ENCODE data around the gene INPP5E.

DNA sequence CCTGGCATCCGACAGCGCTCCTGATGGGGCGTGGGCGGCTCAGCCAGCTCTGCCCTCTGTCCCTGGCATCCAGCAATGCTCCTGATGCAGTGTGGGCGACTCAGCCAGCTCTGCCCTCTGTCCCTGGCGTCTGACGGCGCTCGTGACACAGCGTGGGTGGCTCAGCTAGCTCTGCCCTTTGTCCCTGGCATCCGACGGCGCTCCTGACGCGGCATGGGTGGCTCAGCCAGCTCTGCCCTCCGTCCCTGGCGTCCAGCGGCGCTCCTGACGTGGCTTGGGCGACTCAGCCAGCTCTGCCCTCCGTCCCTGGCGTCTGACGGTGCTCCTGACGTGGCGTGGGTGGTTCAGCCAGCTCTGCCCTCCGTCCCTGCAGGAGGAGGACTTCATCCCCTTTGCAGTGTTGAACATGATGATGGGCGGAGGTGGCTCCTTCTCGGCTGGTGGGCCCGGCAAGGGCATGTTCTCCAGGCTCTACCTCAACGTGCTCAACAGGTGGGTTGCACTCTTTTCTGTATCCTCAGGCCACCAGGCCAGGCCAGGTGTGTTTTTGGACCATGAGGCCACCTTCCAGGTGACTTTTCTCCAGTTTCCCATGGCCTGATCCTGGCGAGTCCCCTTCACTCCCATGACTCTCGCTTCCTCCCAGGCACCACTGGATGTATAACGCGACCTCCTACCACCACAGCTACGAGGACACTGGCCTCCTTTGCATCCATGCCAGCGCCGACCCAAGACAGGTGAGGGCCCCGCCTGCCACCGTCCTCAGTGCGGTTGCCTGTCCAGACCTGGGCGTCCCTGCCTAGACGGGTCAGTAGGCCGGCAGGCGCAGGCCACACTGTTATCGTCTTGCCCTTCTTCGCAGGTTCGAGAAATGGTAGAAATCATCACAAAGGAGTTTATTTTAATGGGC is 21.2 kb downstream of the INPP5E start:
- TF ChIP-seq, protein P1, sequence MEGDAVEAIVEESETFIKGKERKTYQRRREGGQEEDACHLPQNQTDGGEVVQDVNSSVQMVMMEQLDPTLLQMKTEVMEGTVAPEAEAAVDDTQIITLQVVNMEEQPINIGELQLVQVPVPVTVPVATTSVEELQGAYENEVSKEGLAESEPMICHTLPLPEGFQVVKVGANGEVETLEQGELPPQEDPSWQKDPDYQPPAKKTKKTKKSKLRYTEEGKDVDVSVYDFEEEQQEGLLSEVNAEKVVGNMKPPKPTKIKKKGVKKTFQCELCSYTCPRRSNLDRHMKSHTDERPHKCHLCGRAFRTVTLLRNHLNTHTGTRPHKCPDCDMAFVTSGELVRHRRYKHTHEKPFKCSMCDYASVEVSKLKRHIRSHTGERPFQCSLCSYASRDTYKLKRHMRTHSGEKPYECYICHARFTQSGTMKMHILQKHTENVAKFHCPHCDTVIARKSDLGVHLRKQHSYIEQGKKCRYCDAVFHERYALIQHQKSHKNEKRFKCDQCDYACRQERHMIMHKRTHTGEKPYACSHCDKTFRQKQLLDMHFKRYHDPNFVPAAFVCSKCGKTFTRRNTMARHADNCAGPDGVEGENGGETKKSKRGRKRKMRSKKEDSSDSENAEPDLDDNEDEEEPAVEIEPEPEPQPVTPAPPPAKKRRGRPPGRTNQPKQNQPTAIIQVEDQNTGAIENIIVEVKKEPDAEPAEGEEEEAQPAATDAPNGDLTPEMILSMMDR (IDR thresholded peaks at IDR 0.05): no peak
- no peak for TF ChIP-seq POLR2A (IDR thresholded peaks at IDR 0.05)
